Activated naive CD4-positive, alpha-beta T cell treated with anti-CD3 and anti-CD28 coated beads, Interleukin-2, amount 10 ng/mL, durations not matched to agents 7 days and 5 days (primary cell): ENCODE data around the gene BIN1.

Source experiments
- CTCF ChIA-PET: fragments of 350-600 bp; sonication (Branson Sonifier 250); formaldehyde crosslinking; loops from one replicate; lab custom pipeline; 2021; ENCODE audit warnings: antibody characterized with exemption; lab: Charles Lee
- DNase-seq: peaks from one replicate; pipeline ENCODE4 v3.0.0-alpha.2; 2020
- H3K27ac Mint-ChIP-seq: one replicate; pipeline ENCODE4 v1.8.0; 2021; ENCODE audit warnings: mild to moderate bottlenecking, moderate library complexity, mixed read lengths
- H3K27me3 Mint-ChIP-seq: one replicate; pipeline ENCODE4 v1.8.0; 2021; ENCODE audit warnings: mild to moderate bottlenecking, mixed read lengths
- H3K36me3 Mint-ChIP-seq: one replicate; pipeline ENCODE4 v1.8.0; 2021; ENCODE audit warnings: mixed read lengths
- H3K4me1 Mint-ChIP-seq: one replicate; pipeline ENCODE4 v1.8.0; 2021; ENCODE audit warnings: mixed read lengths
- H3K4me3 Mint-ChIP-seq: one replicate; pipeline ENCODE4 v1.8.0; 2021; ENCODE audit warnings: mild to moderate bottlenecking, moderate library complexity, mixed read lengths
- H3K9me3 Mint-ChIP-seq: one replicate; pipeline ENCODE4 v1.8.0; 2021; ENCODE audit warnings: mixed read lengths

Gene BIN1

GRCh38 chr2:127063701-127064590 is 43.0 kb downstream of the BIN1 start:
- CTCF ChIA-PET = no interaction called here
- no peak for DNase-seq
- H3K4me1 Mint-ChIP-seq = peaks cover 10% of the 10 kb centered on the region
- no peak overlapping the region for H3K4me3 Mint-ChIP-seq
- H3K36me3 Mint-ChIP-seq = peaks cover 35% of the 10 kb centered on the region
- H3K27ac Mint-ChIP-seq = no peak overlapping the region
- H3K27me3 Mint-ChIP-seq = no peaks in the 10 kb centered on the region
- H3K9me3 Mint-ChIP-seq = no peaks in the 10 kb centered on the region

GRCh38 chr2:127061375-127062273 is 45.3 kb downstream of the BIN1 start:
- Mint-ChIP-seq H3K36me3 (peaks cover 33% of the 10 kb centered on the region), H3K27me3 (no peaks in the 10 kb centered on the region), H3K27ac (no peak overlapping the region), H3K4me3 (no peak overlapping the region), H3K9me3 (no peaks in the 10 kb centered on the region), H3K4me1 (peaks cover 3% of the 10 kb centered on the region)
- DNase-seq = no peak
- CTCF ChIA-PET = no interaction called here

- no peak overlapping the region for H3K27ac Mint-ChIP-seq
- CTCF ChIA-PET = no interaction called here
Observed at GRCh38 chr2:127060264-127060945, 46.5 kb downstream of the BIN1 start.

GRCh38 chr2:127059559-127059958 is 47.4 kb downstream of the BIN1 start:
- no peak overlapping the region for H3K27ac Mint-ChIP-seq
- peaks cover 27% of the 10 kb centered on the region for H3K36me3 Mint-ChIP-seq
- CTCF ChIA-PET = no interaction called here
- H3K4me3 Mint-ChIP-seq = no peak overlapping the region
- H3K4me1 Mint-ChIP-seq = no peaks in the 10 kb centered on the region
- DNase-seq = no peak
- H3K9me3 Mint-ChIP-seq = no peaks in the 10 kb centered on the region
- H3K27me3 Mint-ChIP-seq = no peaks in the 10 kb centered on the region

More at GRCh38 chr2:127060264-127060945, 46.5 kb downstream of the BIN1 start:
- no peak for DNase-seq
- no peaks in the 10 kb centered on the region for H3K9me3 Mint-ChIP-seq
- H3K36me3 Mint-ChIP-seq = peaks cover 26% of the 10 kb centered on the region
- no peak overlapping the region for H3K4me3 Mint-ChIP-seq
- H3K27me3 Mint-ChIP-seq = no peaks in the 10 kb centered on the region
- peaks cover 2% of the 10 kb centered on the region for H3K4me1 Mint-ChIP-seq

GRCh38 chr2:127058954-127059252 is 48.1 kb downstream of the BIN1 start:
- H3K4me1 Mint-ChIP-seq = no peaks in the 10 kb centered on the region
- no peak overlapping the region for H3K27ac Mint-ChIP-seq
- H3K4me3 Mint-ChIP-seq = no peak overlapping the region
- peaks cover 29% of the 10 kb centered on the region for H3K36me3 Mint-ChIP-seq
- DNase-seq = no peak
- H3K9me3 Mint-ChIP-seq = no peaks in the 10 kb centered on the region
- CTCF ChIA-PET = no interaction called here
- H3K27me3 Mint-ChIP-seq = no peaks in the 10 kb centered on the region

GRCh38 chr2:127058246-127058953 is 48.6 kb downstream of the BIN1 start:
- CTCF ChIA-PET = no interaction called here

GRCh38 chr2:127057371-127058245 is 49.3 kb downstream of the BIN1 start:
- Mint-ChIP-seq H3K4me1 (no peaks in the 10 kb centered on the region), H3K27me3 (no peaks in the 10 kb centered on the region), H3K36me3 (peaks cover 25% of the 10 kb centered on the region), H3K27ac (peak overlapping the region; percentile 37), H3K4me3 (no peak overlapping the region), H3K9me3 (no peaks in the 10 kb centered on the region)
- CTCF ChIA-PET = no interaction called here
- DNase-seq = no peak

More at GRCh38 chr2:127058246-127058953, 48.6 kb downstream of the BIN1 start:
- no peak for DNase-seq
- Mint-ChIP-seq H3K4me3 (no peak overlapping the region), H3K27ac (no peak overlapping the region), H3K4me1 (no peaks in the 10 kb centered on the region), H3K9me3 (no peaks in the 10 kb centered on the region), H3K36me3 (peaks cover 28% of the 10 kb centered on the region), H3K27me3 (no peaks in the 10 kb centered on the region)

GRCh38 chr2:127056631-127057370 is 50.2 kb downstream of the BIN1 start:
- no peaks in the 10 kb centered on the region for H3K27me3 Mint-ChIP-seq
- no peaks in the 10 kb centered on the region for H3K9me3 Mint-ChIP-seq
- no peak for DNase-seq
- peaks cover 22% of the 10 kb centered on the region for H3K36me3 Mint-ChIP-seq
- H3K4me1 Mint-ChIP-seq = no peaks in the 10 kb centered on the region
- no peak overlapping the region for H3K4me3 Mint-ChIP-seq
- no peak overlapping the region for H3K27ac Mint-ChIP-seq
- CTCF ChIA-PET = no interaction called here

- no peaks in the 10 kb centered on the region for H3K4me1 Mint-ChIP-seq
- CTCF ChIA-PET = no interaction called here
- H3K4me3 Mint-ChIP-seq = no peak overlapping the region
- no peaks in the 10 kb centered on the region for H3K9me3 Mint-ChIP-seq
- no peak overlapping the region for H3K27ac Mint-ChIP-seq
- H3K36me3 Mint-ChIP-seq = peaks cover 18% of the 10 kb centered on the region
- no peaks in the 10 kb centered on the region for H3K27me3 Mint-ChIP-seq
- no peak for DNase-seq
Observed at GRCh38 chr2:127056086-127056485, 50.9 kb downstream of the BIN1 start.

GRCh38 chr2:127055786-127056076 is 51.2 kb downstream of the BIN1 start:
- Mint-ChIP-seq H3K27me3 (no peaks in the 10 kb centered on the region), H3K27ac (no peak overlapping the region), H3K4me1 (no peaks in the 10 kb centered on the region), H3K4me3 (no peak overlapping the region), H3K36me3 (peaks cover 17% of the 10 kb centered on the region), H3K9me3 (no peaks in the 10 kb centered on the region)
- CTCF ChIA-PET = no interaction called here
- no peak for DNase-seq

GRCh38 chr2:127054996-127055785 is 51.8 kb downstream of the BIN1 start:
- no peak for DNase-seq
- CTCF ChIA-PET = no interaction called here
- Mint-ChIP-seq H3K4me1 (no peaks in the 10 kb centered on the region), H3K36me3 (peaks cover 17% of the 10 kb centered on the region), H3K9me3 (no peaks in the 10 kb centered on the region), H3K27me3 (no peaks in the 10 kb centered on the region), H3K27ac (no peak overlapping the region), H3K4me3 (no peak overlapping the region)

GRCh38 chr2:127054604-127054930 is 52.4 kb downstream of the BIN1 start:
- DNase-seq = no peak
- Mint-ChIP-seq H3K4me1 (peaks cover 2% of the 10 kb centered on the region), H3K9me3 (no peaks in the 10 kb centered on the region), H3K4me3 (no peak overlapping the region), H3K27me3 (no peaks in the 10 kb centered on the region), H3K36me3 (peaks cover 15% of the 10 kb centered on the region), H3K27ac (no peak overlapping the region)
- CTCF ChIA-PET = interaction anchor here (0.9 kb wide), 1 partner anchor 26 kb away, joined by 3 read pairs; no protein-coding TSS in a partner anchor
